DLD1 (cell line): ENCODE data around the gene UBL4B.

Experiments used
- in situ Hi-C: cut with HindIII; loops from 2 replicates; pipeline ENCODE4 v1.10.0; 2017; ENCODE audit warnings: low sequenced_read_pairs

The UBL4B gene

DNA sequence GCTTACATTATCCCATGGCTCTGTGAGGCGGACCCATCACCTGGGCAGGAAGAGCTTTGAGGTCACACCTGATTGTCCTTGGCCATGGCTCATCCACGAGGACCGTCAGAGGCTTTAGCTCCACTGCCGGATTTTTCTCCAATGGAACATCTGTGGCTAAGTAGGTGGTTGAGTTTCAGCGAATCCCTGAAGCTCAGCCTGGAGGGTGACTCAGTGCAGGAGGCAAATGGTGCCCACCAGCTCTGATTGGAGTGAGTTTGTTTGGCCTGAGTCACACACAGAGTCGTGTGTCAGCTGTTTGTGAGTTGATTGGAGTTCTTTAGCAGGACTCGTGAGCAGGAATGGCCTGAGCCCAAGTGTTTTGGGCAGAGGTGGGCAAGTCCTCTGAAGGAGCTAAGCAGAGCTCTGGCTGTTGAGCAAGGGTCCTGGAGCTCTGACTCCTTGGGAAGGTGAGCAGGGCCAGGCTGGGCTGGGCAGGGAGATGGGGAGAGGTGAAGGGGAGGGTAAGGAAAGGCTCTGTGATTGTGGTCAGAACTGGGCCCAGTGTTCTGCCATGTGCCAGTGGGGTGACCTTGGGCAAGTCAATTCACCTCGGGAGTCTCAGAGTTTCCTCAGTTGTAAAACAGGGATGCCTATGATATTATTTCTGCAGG, 40.0 kb downstream of the UBL4B start:
- in situ Hi-C loops, result no loop called here

DNA sequence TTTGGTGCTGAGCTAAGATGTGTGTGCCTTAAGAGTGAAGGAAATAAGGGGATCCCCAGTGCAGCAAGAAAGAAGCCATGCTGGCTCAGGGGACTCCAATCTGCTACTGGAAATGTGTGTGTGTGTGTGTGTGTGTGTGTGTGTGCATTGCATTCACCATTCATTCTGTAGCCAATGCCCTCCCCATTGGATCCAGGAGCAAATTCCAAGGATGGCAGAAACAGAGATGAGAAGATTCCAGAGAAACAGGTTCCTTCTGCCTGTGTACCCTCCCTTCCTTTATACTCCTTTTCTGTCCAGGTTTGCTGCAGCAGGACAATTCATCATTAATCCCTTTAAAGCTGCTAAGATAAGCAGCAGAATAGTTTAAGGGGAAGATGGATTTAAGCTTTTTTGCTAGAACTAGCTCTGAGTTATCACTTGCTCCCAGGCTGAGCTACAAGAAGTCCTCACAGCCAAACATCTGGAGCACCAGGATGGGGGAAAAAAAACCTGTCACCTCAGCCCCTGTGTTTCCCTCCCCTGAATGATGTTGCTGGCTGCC, 41.2 kb downstream of the UBL4B start:
- in situ Hi-C loops, result no loop called here

DNA sequence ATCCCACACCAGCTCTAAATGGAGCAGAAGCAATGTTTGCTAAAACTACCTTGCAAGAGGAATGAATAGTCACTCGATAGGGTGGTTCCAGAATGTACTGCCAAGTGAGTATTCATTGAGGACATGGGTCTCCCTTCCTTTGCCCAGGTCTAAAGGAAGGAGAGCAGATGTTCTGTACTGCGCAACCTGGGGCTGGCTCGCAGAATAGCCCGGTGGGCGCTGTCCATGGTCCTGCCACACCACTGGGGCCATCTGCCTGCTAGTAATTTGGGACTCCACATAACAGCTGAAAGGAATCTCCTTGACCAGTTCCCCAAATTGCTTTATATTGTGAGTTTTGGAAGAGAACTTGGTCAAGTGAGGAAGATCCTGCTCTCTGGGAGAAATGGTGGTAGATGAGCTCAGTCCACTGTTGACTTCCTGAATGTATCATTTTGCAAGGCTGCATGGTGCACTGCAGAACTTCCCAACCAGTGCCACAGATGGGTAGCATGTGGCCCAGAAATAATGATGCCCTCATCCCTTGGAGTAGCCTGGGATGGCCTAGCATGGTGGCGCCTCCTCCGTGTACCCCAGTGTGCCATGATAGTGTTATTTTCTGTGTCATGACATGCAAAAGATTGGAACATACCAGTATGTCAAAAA, 43.8 kb downstream of the UBL4B start:
- in situ Hi-C loops, result no loop called here

DNA sequence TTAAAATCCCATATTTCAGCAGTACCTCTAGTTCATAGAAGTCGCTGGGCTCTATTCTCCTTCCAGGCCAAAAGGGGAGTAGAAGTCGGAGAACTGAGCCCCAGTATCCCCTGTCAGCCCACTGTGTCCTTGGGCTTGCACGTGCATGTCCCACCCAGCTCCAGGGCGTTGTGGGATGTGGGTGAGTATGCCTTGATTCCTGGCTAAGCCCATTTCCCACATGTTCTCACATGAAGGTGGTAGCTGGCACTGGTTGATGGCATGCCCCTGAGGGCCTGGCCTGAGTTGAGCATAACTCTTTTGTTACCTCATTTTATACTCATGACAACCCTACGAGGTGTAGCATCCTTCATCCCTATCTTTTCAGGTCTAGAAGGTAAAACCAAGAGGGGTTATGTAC, 46.0 kb downstream of the UBL4B start:
- in situ Hi-C loops, result no loop called here

DNA sequence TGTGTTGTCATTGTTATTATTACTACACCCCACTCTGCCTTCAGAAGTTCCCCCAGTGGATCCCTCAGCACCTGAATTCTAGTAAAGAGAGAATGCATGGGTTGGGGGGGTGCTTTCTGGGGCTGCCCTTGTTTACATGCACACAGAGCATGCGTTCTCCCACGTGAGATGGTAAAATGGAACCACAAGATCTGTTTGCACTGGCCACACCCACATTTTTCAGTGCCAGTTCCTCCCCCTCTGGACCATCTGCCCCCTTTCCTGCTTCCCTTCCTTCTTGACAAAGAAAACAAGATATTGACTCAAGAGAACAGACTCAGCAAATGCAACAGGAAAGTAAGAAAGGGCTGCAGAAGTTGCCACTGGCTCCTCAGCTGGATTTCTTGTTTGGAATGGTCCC, 46.9 kb downstream of the UBL4B start:
- in situ Hi-C loops, result no loop called here

DNA sequence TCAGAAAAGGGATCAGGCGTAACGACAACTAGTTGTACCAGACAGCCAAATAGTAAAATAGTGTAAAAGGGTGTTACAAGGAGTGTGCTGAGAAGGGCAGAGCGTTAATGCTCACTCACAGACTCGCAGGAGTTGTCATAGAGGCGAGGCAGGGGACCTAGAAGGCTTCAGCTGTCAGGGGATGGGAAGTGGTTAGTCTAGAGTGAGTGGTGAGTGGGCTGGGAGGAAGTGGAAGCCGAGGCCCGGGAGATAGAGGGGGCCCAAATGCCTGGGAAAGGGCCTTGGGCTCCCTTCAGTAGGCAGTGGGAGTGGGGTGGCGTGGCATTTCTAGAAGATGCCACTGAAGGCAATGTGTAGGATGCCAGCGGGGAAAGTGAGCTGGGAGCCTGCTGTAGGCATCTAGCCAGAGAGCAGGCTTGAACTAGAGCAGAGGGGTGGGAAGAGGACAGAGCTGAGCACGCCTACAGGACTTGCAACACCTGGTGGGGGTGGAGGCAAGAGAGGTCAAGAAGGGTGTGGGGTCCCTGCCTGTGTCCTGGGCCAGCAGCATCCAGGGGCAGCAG, 48.4 kb downstream of the UBL4B start:
- in situ Hi-C loops, result no loop called here

DNA sequence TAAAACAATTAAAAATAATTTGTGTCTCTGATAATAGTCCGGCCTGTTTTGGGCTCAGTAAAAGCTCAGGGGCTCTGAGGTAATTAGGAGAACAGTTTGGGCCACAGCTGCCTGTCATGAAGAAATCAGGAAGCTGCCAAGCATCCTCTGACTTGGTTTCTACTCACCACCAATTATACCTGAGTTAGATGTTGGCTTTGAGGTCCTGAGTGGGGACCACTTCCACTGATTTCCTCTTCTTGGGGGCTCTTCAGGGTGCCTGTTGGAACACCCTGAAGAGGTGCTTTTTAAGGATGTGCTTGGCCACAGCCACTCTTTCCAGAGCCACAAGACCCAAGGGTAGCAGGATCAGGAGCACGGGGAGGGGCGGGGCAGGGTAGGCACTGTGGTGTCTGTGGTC, 48.9 kb downstream of the UBL4B start:
- in situ Hi-C loops, result no loop called here

DNA sequence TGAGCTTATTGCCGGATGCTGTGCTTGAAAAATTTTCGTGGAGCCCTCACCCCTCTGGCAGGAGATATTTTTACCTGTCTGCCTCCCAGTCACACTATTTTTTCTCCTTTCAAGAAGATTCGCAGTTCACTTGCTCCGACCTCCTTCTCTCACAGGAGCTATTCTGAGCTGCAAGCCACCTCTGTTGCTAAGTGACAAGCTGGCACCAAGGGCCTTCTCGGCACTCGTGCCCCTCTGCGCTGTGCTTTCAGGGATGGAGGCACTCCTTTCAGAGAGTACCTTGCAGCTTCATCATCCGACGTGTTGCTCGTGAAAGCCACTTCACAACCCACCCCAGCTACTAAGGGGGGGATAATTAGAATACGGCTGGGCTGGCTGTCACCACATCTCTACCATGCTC, 49.6 kb downstream of the UBL4B start:
- in situ Hi-C loops, result no loop called here
